GM12878 (cell line): Measurements from ENCODE around the gene NSD2. TPM values are rescaled to one million over a fixed set of nuclear protein-coding genes. Genes with fewer than 3 reads are reported as not detected.

Source experiments
- ATAC-seq: fragments of 200-7000 bp; cut with Tn5 transposase; 3 replicates; pipeline ENCODE4 v1.9.1; 2020; ENCODE audit warnings: mild to moderate bottlenecking, moderate library complexity
- BruUV-seq: library from RNA; stranded (reverse); fragments of 400-500 nt; replicated peaks from 2 replicates; lab custom pipeline; 2021; lab: Mats Ljungman, UMichigan
- CTCF ChIA-PET: fragments of 300-600 bp; sonication (Branson Sonifier 250); formaldehyde crosslinking; extraction: SDS; loops from one replicate; lab custom pipeline; 2021; ENCODE audit warnings: inconsistent platforms; lab: Yijun Ruan, JAX
- POLR2A ChIA-PET: fragments of 350-600 bp; formaldehyde crosslinking; extraction: SDS; loops from one replicate; lab custom pipeline; 2021; ENCODE audit warnings: inconsistent platforms; lab: Charles Lee
- RAD21 ChIA-PET: fragments of 300-600 bp; sonication (Branson Sonifier 250); formaldehyde crosslinking; loops from one replicate; lab custom pipeline; 2023; ENCODE audit warnings: antibody characterized with exemption; ENCODE audit not compliant: unreplicated experiment; lab: Charles Lee
- SMC1A ChIA-PET: fragments of 300-600 bp; sonication (Branson Sonifier 250); formaldehyde crosslinking; loops from one replicate; lab custom pipeline; 2023; ENCODE audit not compliant: unreplicated experiment, uncharacterized antibody; lab: Charles Lee
- DNase-seq: peaks from one replicate; pipeline ENCODE4 v3.0.0-alpha.2; 2011; ENCODE audit warnings: low read depth, low spot score
- FAIRE-seq: peaks from 3 replicates; lab custom pipeline; 2011; peaks lifted over from hg19 to GRCh38; lab: Jason Lieb, UNC
- H2AFZ ChIP-seq: 2 replicates; pipeline ENCODE4 v1.6.0; 2011; ENCODE audit warnings: low read depth, low read length, control low read depth; ENCODE audit not compliant: control insufficient read depth
- H3K27ac ChIP-seq: 2 replicates; pipeline ENCODE4 v1.5.1; 2011; ENCODE audit warnings: control low read depth; ENCODE audit not compliant: control insufficient read depth, insufficient read depth
- H3K27me3 ChIP-seq, 2 experiments: replicated peaks in 1 of 2; 2 replicates each; pipeline versions ENCODE4 v1.6.0 to v1.6.1; 2011; ENCODE audit warnings: low read length in 1 of 2; ENCODE audit not compliant: control insufficient read depth in 2 of 2, insufficient read depth in 2 of 2
- H3K36me3 ChIP-seq, 2 experiments: 2 replicates each; pipeline ENCODE4 v1.5.1; 2011; ENCODE audit warnings: low read length in 1 of 2; ENCODE audit not compliant: control insufficient read depth in 2 of 2, insufficient read depth in 2 of 2
- H3K4me1 ChIP-seq: 2 replicates; pipeline ENCODE4 v1.6.1; 2011; ENCODE audit warnings: mild to moderate bottlenecking, low read length, moderate library complexity, mixed read lengths; ENCODE audit not compliant: control insufficient read depth, insufficient read depth
- H3K4me2 ChIP-seq: 2 replicates; pipeline ENCODE4 v1.6.0; 2011; ENCODE audit warnings: control low read depth; ENCODE audit not compliant: control insufficient read depth, insufficient read depth
- H3K4me3 ChIP-seq: fragments of 200-600 bp; sonication (generic); 2 replicates; pipeline ENCODE4 v1.5.1; 2016
- H3K79me2 ChIP-seq: 2 replicates; pipeline ENCODE4 v1.6.0; 2011; ENCODE audit warnings: low read length; ENCODE audit not compliant: control insufficient read depth, insufficient read depth
- H3K9ac ChIP-seq: 2 replicates; pipeline ENCODE4 v1.8.0; 2011; ENCODE audit warnings: low read length, control low read depth, mixed read lengths; ENCODE audit not compliant: control insufficient read depth, insufficient read depth
- H3K9me3 ChIP-seq: replicated peaks from 3 replicates; pipeline ENCODE4 v1.5.1; 2011; ENCODE audit warnings: mild to moderate bottlenecking, low read length; ENCODE audit not compliant: control insufficient read depth, insufficient read depth
- H4K20me1 ChIP-seq: 2 replicates; pipeline ENCODE4 v1.6.0; 2011; ENCODE audit not compliant: control insufficient read depth, insufficient read depth
- EED ChIP-seq: sonication (generic); IDR thresholded peaks from 2 replicates; pipeline ENCODE4 v1.6.1; 2016; ENCODE audit warnings: antibody characterized with exemption, low read depth
- HSF1 ChIP-seq: fragments of 150-350 bp; IDR thresholded peaks from 2 replicates; pipeline ENCODE4 v1.6.1; 2014; ENCODE audit warnings: mild to moderate bottlenecking, low read depth, low read length
- IRF5 ChIP-seq: fragments of 450-650 bp; IDR thresholded peaks from 2 replicates; pipeline ENCODE4 v1.6.1; 2017; ENCODE audit warnings: borderline replicate concordance
- MTA3 ChIP-seq: IDR thresholded peaks from 2 replicates; pipeline ENCODE4 v1.6.1; 2012; ENCODE audit warnings: low read length, inconsistent platforms, borderline replicate concordance
- RAD51 ChIP-seq: fragments of 450-650 bp; IDR thresholded peaks from 2 replicates; pipeline ENCODE4 v1.6.1; 2016; ENCODE audit warnings: moderate library complexity, mild to moderate bottlenecking, inconsistent platforms
- SMAD5 ChIP-seq: IDR thresholded peaks from 2 replicates; pipeline ENCODE4 v1.6.1; 2016; ENCODE audit warnings: antibody characterized with exemption, low read depth
- ZNF207 ChIP-seq: fragments of 450-650 bp; IDR thresholded peaks from 2 replicates; pipeline ENCODE4 v1.6.1; 2014; ENCODE audit warnings: antibody characterized with exemption, mild to moderate bottlenecking, borderline replicate concordance
- WGBS: methylation state at CpG from one replicate; pipeline ENCODE4 v1.1.6; 2016; ENCODE audit warnings: low lambda C conversion rate; ENCODE audit not compliant: insufficient replicate concordance, insufficient coverage; ENCODE audit errors: missing lambda C conversion rate; 5-methylcytosine and 5-hydroxymethylcytosine counted together
- in situ Hi-C: fragments of 300-500 bp; cut with MboI; formaldehyde crosslinking; loops from 9 replicates; pipeline ENCODE4 v1.14.3; 2018; ENCODE audit warnings: mixed read lengths
- intact Hi-C: fragments of 100-400 bp; cut with micrococcal nuclease; formaldehyde crosslinking; loops from one replicate; pipeline ENCODE4 v1.14.2; 2022; ENCODE audit not compliant: unreplicated experiment
- polyA plus RNA-seq, 11 experiments: library from polyadenylated mRNA; depleted of rRNA in 4 of 11; unstranded in 6 of 11; stranded (reverse) in 5 of 11; fragments of >200 nt; fragmentation: Nextera tagmentation in 4 of 11; fragmentation: Illumina TruSeq in 1 of 11; extraction: Ambion mirVana in 4 of 11; extraction: Trizol in 1 of 11; gene quantifications; 1 replicate in 1 of 11; 2 replicates in 10 of 11; pipeline versions ENCODE4 v1.2.1 to v1.2.3, GENCODE V29; 2011 to 2016; ENCODE audit warnings: inconsistent platforms in 2 of 11, missing spikeins in 2 of 11, low read depth in 1 of 11
- total RNA-seq, 4 experiments: library from RNA; depleted of rRNA in 3 of 4; stranded (reverse); fragments of >200 nt in 3 of 4; fragmentation: Illumina TruSeq in 1 of 4; extraction: Trizol in 1 of 4; gene quantifications; 2 replicates each; pipeline versions ENCODE4 v1.2.1 to v1.2.3, GENCODE V29; 2013 to 2021

The NSD2 gene
- total and polyA plus RNA-seq, 10 of the 15 experiments (the other 5 are each of a cell fraction or from before 2014, with no cell fraction given), result 8.6 to 139 (median 67.2) TPM

- peaks cover 55% of the 10 kb centered on the region for H3K79me2 ChIP-seq
- 97% methylated on average over 11 of the region's 11 CpGs for WGBS
- TF ChIP-seq HSF1 (no peak), EED (no peak), MTA3 (no peak), RAD51 (no peak), ZNF207 (no peak), SMAD5 (no peak), IRF5 (no peak)
- no peak for DNase-seq
- H3K27me3 ChIP-seq, result no peaks in the 10 kb centered on the region
- H4K20me1 ChIP-seq, result no peaks in the 10 kb centered on the region
- peaks cover 22% of the 10 kb centered on the region for H3K4me1 ChIP-seq
- no peak for FAIRE-seq
- no peak for ATAC-seq
- H2AFZ ChIP-seq, result no peak overlapping the region
- BruUV-seq, result no TSS peak
- intact Hi-C loops (loop anchor here (5.0 kb wide), 1 partner anchor 46 kb away; no protein-coding TSS in a partner anchor), in situ Hi-C loops (no loop called here)
- H3K27ac ChIP-seq, result no peak overlapping the region
- SMC1A ChIA-PET, result interaction anchor here (1.5 kb wide), 2 partner anchors 17 to 48 kb away, joined by 3 to 6 read pairs; no protein-coding TSS in a partner anchor
- H3K4me3 ChIP-seq, result no peak overlapping the region
- H3K9ac ChIP-seq, result no peak overlapping the region
- H3K4me2 ChIP-seq, result peak overlapping the region; percentile 41; the same call in 1 of the 2 replicates
- POLR2A ChIA-PET, result no interaction called here
- CTCF ChIA-PET, result interaction anchor here (0.6 to 3.7 kb wide), 2 partner anchors 49 to 155 kb away, joined by 4 to 13 read pairs; no protein-coding TSS in a partner anchor
- no peaks in the 10 kb centered on the region for H3K9me3 ChIP-seq
- RAD21 ChIA-PET, result interaction anchor here (0.8 kb wide), 1 partner anchor 48 kb away, joined by 3 read pairs; no protein-coding TSS in a partner anchor
- H3K36me3 ChIP-seq, result peaks cover 0 to 5% of the 10 kb centered on the region in 2 experiments; a peak in 1 of 4 replicates
Observed at GRCh38 chr4:1851160-1851559, 20.0 kb upstream of the NSD2 start.
